A673 (cell line): Measurements from ENCODE around the gene EPHA6. TPM values are rescaled to one million over a fixed set of nuclear protein-coding genes. Genes with fewer than 3 reads are reported as not detected.

Experiments used
- BruUV-seq: library from RNA; stranded (reverse); fragments of 400-500 nt; replicated peaks from 2 replicates; lab custom pipeline; 2021; lab: Mats Ljungman, UMichigan
- CTCF ChIA-PET: fragments of 300-600 bp; sonication (Branson Sonifier 250); formaldehyde crosslinking; loops from one replicate; lab custom pipeline; 2022; ENCODE audit warnings: antibody characterized with exemption; lab: Charles Lee
- POLR2A ChIA-PET: fragments of 300-600 bp; sonication (Branson Sonifier 250); formaldehyde crosslinking; loops from one replicate; lab custom pipeline; 2022; ENCODE audit warnings: antibody characterized with exemption; ENCODE audit not compliant: low non-redundant PET; lab: Charles Lee
- DNase-seq: peaks from one replicate; pipeline ENCODE4 v3.0.0-alpha.2; 2015; ENCODE audit warnings: low spot score
- H3K27ac ChIP-seq: fragments of 200-600 bp; sonication (generic); 2 replicates; pipeline ENCODE4 v1.5.1; 2016; ENCODE audit warnings: mixed run types, low read depth, mild to moderate bottlenecking, mixed read lengths, antibody characterized with exemption, low read length; ENCODE audit not compliant: poor library complexity, severe bottlenecking
- H3K27me3 ChIP-seq: fragments of 200-600 bp; sonication (generic); replicated peaks from 2 replicates; pipeline ENCODE4 v1.6.1; 2017; ENCODE audit warnings: mixed run types, low read depth, mild to moderate bottlenecking, mixed read lengths, antibody characterized with exemption, low read length; ENCODE audit not compliant: insufficient read depth, poor library complexity
- H3K36me3 ChIP-seq: fragments of 200-600 bp; sonication (generic); 2 replicates; pipeline ENCODE4 v1.6.1; 2016; ENCODE audit warnings: mixed run types, mild to moderate bottlenecking, mixed read lengths, antibody characterized with exemption, low read length; ENCODE audit not compliant: insufficient read depth, poor library complexity, severe bottlenecking
- H3K4me1 ChIP-seq: fragments of 200-600 bp; sonication (generic); 2 replicates; pipeline ENCODE4 v1.6.1; 2017; ENCODE audit warnings: mixed run types, mild to moderate bottlenecking, mixed read lengths, antibody characterized with exemption, low read length; ENCODE audit not compliant: insufficient read depth, poor library complexity, severe bottlenecking
- H3K4me3 ChIP-seq: fragments of 200-600 bp; sonication (generic); 2 replicates; pipeline ENCODE4 v1.5.1; 2016; ENCODE audit warnings: low read depth, mixed run types, mild to moderate bottlenecking, mixed read lengths, low read length; ENCODE audit not compliant: poor library complexity, severe bottlenecking
- H3K9me3 ChIP-seq: fragments of 200-600 bp; sonication (generic); 2 replicates; pipeline ENCODE4 v1.6.1; 2016; ENCODE audit warnings: mixed run types, low read depth, mild to moderate bottlenecking, mixed read lengths, antibody characterized with exemption, low read length; ENCODE audit not compliant: poor library complexity, severe bottlenecking
- EZH2 ChIP-seq: fragments of 200-600 bp; sonication (generic); IDR thresholded peaks from 2 replicates; pipeline ENCODE4 v1.6.1; 2017; ENCODE audit warnings: borderline replicate concordance, low read depth, mild to moderate bottlenecking, mixed read lengths, antibody characterized with exemption, low read length; ENCODE audit not compliant: poor library complexity, severe bottlenecking
- intact Hi-C: fragments of 100-400 bp; cut with micrococcal nuclease; formaldehyde crosslinking; loops from one replicate; pipeline ENCODE4 v1.10.0; 2022; ENCODE audit not compliant: unreplicated experiment
- total RNA-seq: library from RNA; stranded (reverse); gene quantifications from 2 replicates; pipeline ENCODE4 v1.2.3, GENCODE V29; 2021
- TF ChIP-seq, protein P1 (sequence below): fragments of 300-800, 200-600 bp; sonication (generic); conservative IDR thresholded peaks from 2 replicates; pipeline ENCODE4 v1.5.1; 2017; ENCODE audit warnings: low read depth, mild to moderate bottlenecking, antibody characterized with exemption, low read length, moderate library complexity, mixed read lengths

EPHA6 gene
- total RNA-seq, 1 experiment from 2014 or later, result not detected

GRCh38 chr3:97684490-97684889, 870.1 kb downstream of the EPHA6 start:
- no peak overlapping the region for H3K27ac ChIP-seq
- CTCF ChIA-PET, result no interaction called here
- no peaks in the 10 kb centered on the region for H3K27me3 ChIP-seq
- TF ChIP-seq, protein P1, sequence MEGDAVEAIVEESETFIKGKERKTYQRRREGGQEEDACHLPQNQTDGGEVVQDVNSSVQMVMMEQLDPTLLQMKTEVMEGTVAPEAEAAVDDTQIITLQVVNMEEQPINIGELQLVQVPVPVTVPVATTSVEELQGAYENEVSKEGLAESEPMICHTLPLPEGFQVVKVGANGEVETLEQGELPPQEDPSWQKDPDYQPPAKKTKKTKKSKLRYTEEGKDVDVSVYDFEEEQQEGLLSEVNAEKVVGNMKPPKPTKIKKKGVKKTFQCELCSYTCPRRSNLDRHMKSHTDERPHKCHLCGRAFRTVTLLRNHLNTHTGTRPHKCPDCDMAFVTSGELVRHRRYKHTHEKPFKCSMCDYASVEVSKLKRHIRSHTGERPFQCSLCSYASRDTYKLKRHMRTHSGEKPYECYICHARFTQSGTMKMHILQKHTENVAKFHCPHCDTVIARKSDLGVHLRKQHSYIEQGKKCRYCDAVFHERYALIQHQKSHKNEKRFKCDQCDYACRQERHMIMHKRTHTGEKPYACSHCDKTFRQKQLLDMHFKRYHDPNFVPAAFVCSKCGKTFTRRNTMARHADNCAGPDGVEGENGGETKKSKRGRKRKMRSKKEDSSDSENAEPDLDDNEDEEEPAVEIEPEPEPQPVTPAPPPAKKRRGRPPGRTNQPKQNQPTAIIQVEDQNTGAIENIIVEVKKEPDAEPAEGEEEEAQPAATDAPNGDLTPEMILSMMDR, result no peak
- TF ChIP-seq EZH2, result no peak
- POLR2A ChIA-PET, result no interaction called here
- no peaks in the 10 kb centered on the region for H3K9me3 ChIP-seq
- DNase-seq, result no peak
- no peaks in the 10 kb centered on the region for H3K4me1 ChIP-seq
- intact Hi-C loops, result no loop called here
- no peaks in the 10 kb centered on the region for H3K36me3 ChIP-seq
- H3K4me3 ChIP-seq, result no peak overlapping the region
- no TSS peak for BruUV-seq

GRCh38 chr3:97686258-97686657, 871.9 kb downstream of the EPHA6 start:
- CTCF ChIA-PET, result no interaction called here
- no peaks in the 10 kb centered on the region for H3K4me1 ChIP-seq
- TF ChIP-seq, protein P1, result no peak
- no peak for TF ChIP-seq EZH2

DNA sequence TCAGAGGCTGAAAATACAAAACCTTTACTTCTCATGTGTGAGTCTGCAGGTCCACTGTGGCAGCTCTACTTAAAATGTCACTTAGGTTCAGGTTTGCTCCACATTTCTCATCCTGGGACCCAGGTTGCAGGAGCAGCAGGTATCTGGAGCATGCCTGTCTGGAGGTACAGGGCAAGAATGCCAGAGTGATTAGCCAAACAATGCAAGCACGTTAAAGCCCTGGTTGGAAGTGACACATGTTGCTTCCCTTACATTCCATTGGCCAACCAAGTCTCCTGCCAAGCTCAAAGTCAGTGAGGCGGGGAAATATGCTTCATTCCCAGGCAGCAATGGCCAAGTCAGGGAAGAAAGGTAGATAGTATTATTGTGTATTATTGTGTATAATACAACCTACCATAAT, 873.3 kb downstream of the EPHA6 start:
- BruUV-seq, result no TSS peak
- Histone ChIP-seq H3K4me1 (no peaks in the 10 kb centered on the region), H3K9me3 (no peaks in the 10 kb centered on the region), H3K27ac (no peak overlapping the region), H3K36me3 (no peaks in the 10 kb centered on the region), H3K4me3 (no peak overlapping the region), H3K27me3 (no peaks in the 10 kb centered on the region)
- POLR2A ChIA-PET, result no interaction called here
- CTCF ChIA-PET, result no interaction called here
- TF ChIP-seq, protein P1, result no peak
- no peak for DNase-seq
- intact Hi-C loops, result no loop called here

More at GRCh38 chr3:97686258-97686657, 871.9 kb downstream of the EPHA6 start:
- intact Hi-C loops, result no loop called here
- H3K9me3 ChIP-seq, result no peaks in the 10 kb centered on the region
- BruUV-seq, result no TSS peak
- no peak overlapping the region for H3K4me3 ChIP-seq
- POLR2A ChIA-PET, result no interaction called here
- no peaks in the 10 kb centered on the region for H3K36me3 ChIP-seq
- H3K27ac ChIP-seq, result no peak overlapping the region
- DNase-seq, result no peak
- no peaks in the 10 kb centered on the region for H3K27me3 ChIP-seq
